ENCODE results near the gene KIF22.
"Not testable (repeated sequence)": the region's sequence is repeated elsewhere in the genome, so short reads cannot be mapped to it uniquely, and the experiment has no call there.

Gene KIF22

GRCh38 chr16:29790183-29790948, at the start of gene KIF22:
Gene KIF22 (plus strand): TSS chr16:29790751. CDS start chr16:29790760, 9 bp downstream.
- DNase-seq: peak; percentile 71

DNA sequence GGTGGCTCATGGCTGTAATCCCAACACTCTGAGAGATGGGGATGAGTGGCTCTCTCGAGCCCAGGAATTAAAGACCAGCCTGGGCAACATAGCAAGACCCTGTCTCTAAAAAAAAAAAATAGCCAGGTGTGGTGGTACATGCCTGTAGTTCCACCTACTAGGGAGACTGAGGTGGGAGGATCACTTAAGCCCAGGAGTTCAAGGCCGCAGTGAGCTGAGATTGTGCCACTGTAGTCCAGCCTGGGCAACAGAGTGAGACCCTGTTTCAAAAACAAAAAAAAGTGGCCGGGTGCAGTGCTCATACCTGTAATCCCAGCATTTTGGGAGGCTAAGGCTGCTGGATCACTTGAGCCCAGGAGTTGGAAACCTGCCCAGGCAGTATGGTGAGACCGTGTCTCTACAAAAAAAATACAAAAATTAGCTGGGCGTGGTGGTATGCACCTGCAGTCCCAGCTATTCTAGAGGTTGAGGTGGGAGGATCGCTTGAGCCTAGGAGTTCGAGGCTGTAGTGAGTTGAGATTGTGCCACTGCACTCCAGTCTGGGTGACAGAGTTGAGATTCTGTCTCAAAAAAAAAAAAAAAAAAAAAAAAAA, 47.8 kb upstream of the KIF22 start:
- DNase-seq: no peak

- no peak for DNase-seq
Measured at GRCh38 chr16:29743475-29743826, 47.1 kb upstream of the KIF22 start.

GRCh38 chr16:29743827-29744531, 46.6 kb upstream of the KIF22 start:
- no peak for DNase-seq

- no peak for DNase-seq
Measured at GRCh38 chr16:29744541-29745101, 45.9 kb upstream of the KIF22 start.

- DNase-seq: no peak
Measured at GRCh38 chr16:29745121-29745852, 45.3 kb upstream of the KIF22 start.

GRCh38 chr16:29745853-29746345, 44.7 kb upstream of the KIF22 start, which contains the start of gene C16orf54:
Gene C16orf54 (minus strand): TSS chr16:29745990. CDS start chr16:29744951, 1,039 bp downstream.
- no peak for DNase-seq

GRCh38 chr16:29746518-29746917, 44.0 kb upstream of the KIF22 start:
- not testable (repeated sequence) for DNase-seq

DNA sequence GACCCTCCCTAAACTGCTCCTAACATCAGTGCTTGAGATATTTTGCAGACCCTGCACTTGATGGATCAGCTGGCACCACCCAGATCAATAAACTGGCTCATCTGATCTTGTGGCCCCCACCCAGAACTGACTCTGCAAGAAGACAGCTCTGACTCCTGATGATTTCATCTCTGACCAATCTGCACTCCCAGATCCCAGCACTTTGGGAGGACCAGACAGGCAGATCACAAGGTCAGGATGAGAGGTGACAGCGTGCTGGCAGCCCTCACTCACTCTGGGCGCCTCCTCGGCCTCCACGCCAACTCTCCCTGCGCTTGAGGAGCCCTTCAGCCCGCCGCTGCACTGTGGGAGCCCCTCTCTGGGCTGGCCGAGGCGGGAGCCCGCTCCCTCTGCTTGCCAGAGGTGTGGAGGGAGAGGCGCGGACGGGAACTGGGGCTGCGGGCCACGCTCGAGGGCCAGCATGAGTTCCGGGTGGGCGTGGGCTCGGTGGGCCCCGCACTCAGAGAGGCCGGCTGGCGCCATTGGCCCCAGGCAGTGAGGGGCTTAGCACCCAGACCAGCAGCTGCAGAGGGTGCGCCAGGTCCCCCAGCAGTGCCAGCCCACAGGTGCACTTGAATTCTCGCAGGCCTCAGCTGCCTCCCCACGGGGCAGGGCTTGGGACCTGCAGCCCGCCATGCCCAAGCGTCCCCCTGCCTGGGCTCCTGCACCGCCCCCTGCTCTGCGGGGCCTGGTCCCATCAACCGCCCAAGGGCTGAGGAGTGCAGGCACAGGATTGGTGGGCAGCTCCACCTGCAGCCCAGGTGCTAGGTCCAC, 42.4 kb upstream of the KIF22 start:
- no peak for DNase-seq

DNA sequence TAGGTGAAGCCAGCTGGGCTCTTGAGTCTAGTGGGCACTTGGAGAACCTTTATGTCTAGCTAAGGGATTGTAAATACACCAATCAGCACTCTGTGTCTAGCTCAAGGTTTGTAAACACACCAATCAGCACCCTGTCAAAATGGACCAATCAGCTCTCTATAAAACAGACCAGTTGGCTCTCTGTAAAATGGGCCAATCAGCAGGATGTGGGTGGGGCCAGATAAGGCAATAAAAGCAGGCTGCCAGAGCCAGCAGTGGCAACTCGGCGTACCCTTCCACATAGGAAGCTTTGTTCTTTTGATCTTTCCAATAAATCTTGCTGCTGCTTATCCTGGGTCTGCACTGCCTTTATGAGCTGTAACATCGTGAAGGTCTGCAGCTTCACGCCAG, 41.8 kb upstream of the KIF22 start:
- DNase-seq: not testable (repeated sequence)

DNA sequence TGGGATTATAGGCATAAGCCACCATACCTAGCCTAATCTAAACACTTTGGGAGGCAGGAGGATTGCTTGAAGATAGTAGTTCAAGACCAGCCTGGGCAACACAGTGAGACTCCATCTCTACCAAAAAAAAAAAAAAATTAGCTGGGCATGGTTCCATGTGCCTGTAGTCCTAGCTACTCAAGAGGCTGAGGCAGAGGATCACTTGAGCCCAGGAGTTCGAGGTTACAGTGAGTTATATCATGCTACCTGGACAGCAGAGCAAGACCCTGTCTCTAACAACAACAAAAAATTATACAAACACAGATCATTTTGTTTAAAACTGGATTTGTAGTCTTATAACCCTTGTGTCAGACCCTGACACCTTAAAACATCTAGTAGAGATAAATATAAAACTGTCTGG, 37.0 kb upstream of the KIF22 start:
- no peak for DNase-seq

- no peak for DNase-seq
Measured at GRCh38 chr16:29756654-29757053, 33.9 kb upstream of the KIF22 start.

GRCh38 chr16:29757086-29757485, 33.5 kb upstream of the KIF22 start:
- DNase-seq: not testable (repeated sequence)

DNA sequence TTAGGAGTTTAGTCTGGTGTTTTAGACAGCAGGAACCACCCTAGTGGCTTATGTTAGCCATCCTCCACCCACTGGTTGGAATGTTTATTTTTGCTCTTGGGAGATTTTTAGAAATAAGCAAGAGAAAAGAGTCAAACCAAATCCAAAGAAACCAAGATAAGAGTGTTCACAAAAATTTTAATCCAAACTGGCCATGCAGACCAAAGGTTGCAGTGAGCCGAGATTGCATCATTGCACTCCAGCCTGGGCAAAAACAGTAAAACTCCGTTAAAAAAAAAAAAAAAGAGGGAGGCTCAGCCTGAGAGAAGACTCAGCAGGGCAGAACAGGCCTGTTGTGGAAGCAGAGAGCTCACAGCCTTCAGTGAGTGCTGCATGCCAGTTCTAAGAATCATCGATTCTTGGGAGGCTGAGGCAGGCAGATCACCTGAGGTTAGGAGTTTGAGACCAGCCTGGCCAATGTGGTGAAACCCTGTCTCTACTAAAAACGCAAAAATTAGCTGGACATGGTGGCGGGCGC, 32.5 kb upstream of the KIF22 start:
- DNase-seq: no peak

- DNase-seq: no peak
Measured at GRCh38 chr16:29760567-29761279, 29.8 kb upstream of the KIF22 start.

- DNase-seq: not testable (repeated sequence)
Measured at GRCh38 chr16:29761280-29761651, 29.3 kb upstream of the KIF22 start.

DNA sequence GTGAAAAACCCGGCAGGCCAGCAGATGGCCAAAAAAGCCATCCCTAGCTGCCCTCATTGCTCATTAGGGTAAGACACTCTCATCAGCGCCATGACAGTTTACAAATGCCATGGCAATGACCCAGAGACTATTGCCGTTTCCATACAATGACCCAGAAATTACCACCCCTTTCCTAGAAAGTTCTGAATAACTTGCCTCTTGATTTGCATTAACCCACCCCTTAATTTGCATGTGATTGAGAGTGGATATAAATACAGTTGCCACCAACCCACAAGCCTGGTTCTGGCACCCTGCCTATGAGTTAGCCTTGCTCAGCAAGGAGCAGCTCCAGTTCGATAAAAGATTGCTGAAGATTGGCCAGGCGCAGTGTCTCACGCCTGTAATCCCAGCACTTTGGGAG, 28.7 kb upstream of the KIF22 start:
- DNase-seq: no peak

GRCh38 chr16:29763326-29763725, 27.2 kb upstream of the KIF22 start:
- no peak for DNase-seq

- DNase-seq: no peak
Measured at GRCh38 chr16:29765167-29766032, 25.2 kb upstream of the KIF22 start.

DNA sequence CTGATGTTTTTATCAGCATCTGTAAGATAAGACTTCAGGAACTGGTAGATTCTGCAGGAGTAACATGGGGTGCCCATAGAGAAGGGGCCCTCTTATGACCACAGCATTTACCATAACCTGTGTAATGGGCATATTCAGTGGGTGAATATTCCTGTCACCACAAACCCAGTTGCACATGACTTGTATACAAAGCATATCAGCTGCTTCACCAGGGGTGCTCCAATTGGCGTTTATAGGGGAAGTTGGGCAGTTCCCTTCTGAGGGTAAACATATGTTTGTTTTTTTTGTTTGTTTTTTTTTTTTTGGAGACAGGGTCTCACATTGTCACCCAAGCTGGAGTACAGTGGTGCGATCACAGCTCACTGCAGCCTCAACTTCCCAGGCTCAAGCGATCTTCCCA, 24.0 kb upstream of the KIF22 start:
- no peak for DNase-seq
